Right hindlimb (tissue), 1 donor: Measurements from ENCODE around the gene GTF3C6.
A peak's percentile ranks its signal among the peaks of the same experiment; 100 is the strongest.
"Not testable (repeated sequence)": the region's sequence is repeated elsewhere in the genome, so short reads cannot be mapped to it uniquely, and the experiment has no call there.

Source experiments
- DNase-seq: peaks from one replicate; pipeline ENCODE4 v3.0.0-alpha.2; 2018

GTF3C6 gene, protein sequence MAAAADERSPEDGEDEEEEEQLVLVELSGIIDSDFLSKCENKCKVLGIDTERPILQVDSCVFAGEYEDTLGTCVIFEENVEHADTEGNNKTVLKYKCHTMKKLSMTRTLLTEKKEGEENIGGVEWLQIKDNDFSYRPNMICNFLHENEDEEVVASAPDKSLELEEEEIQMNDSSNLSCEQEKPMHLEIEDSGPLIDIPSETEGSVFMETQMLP

GRCh38 chr6:110958329-110959192, at the start of gene GTF3C6:
Gene GTF3C6, plus strand, starts transcription at chr6:110958706. Its CDS starts 64 bp downstream, at chr6:110958770.
- DNase-seq, result peak; percentile 95

GRCh38 chr6:110930781-110931180, 27.7 kb upstream of the GTF3C6 start:
- no peak for DNase-seq

DNA sequence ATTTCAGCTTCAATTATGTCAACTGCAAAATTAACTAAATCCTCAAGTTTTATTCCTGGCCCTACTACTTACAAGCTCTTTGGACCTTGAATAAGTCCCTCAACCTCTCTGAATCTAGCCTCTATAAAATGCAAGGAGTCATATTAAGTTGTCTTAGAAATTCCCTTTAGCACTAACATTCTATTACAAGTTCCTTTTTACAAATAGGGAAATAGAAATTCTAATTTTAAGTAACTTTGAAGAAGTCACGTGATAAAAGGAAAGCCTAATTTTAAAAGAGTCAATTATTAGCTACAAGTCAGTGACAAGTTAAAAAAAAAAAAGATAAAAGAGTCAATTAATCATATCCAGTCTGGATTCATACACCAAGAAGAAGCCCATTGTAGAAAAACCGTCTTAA, 24.6 kb upstream of the GTF3C6 start:
- DNase-seq, result no peak

DNA sequence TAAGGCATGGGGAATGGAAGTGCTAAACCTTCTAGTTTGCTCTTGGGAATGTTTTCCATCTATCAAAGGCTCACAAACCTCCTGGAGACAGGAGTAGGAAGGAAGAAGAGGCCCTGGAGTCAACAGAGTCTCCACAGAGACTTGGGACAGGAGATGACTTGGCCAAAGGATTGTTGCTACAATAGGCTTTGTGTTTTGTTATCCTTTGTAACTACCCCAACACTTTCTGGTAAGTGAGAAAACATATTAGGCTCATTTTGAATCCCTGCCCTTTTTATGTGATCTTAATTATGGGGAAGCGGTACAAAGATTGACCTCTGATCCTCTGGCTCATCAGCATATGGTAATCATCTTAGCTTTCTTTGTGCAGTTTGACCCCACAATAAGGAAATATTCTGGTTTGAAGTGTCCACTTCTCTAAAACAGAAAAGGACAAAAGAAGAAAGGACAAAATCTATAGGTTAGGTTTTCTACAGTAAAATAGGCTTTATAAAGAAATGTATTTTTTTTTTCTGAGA, 24.1 kb upstream of the GTF3C6 start:
- no peak for DNase-seq

DNA sequence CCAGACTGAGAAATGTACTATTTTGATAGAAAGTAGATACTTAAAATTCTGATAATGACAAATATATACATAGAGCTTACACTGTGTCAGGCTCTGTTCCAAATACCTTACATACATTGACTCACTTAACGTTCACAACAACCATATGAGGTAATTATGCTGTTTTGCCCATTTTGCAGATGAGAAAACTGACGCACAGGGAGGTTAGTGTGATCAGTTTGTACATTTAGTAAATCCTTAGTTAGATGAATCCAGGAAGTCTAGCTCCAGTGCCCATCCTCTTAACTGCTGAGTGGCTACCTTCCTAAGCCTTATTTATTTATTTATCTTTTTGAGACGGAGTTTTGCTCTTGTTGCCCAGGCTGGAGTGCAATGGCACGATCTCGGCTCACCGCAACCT, 23.3 kb upstream of the GTF3C6 start:
- DNase-seq, result no peak

- no peak for DNase-seq
These were observed 20.3 kb upstream of the GTF3C6 start for GRCh38 chr6:110938171-110938570.

GRCh38 chr6:110939429-110940200, 18.9 kb upstream of the GTF3C6 start:
- no peak for DNase-seq

GRCh38 chr6:110944681-110945151, 13.8 kb upstream of the GTF3C6 start:
- DNase-seq, result no peak

GRCh38 chr6:110946498-110946897, 12.0 kb upstream of the GTF3C6 start:
- no peak for DNase-seq

DNA sequence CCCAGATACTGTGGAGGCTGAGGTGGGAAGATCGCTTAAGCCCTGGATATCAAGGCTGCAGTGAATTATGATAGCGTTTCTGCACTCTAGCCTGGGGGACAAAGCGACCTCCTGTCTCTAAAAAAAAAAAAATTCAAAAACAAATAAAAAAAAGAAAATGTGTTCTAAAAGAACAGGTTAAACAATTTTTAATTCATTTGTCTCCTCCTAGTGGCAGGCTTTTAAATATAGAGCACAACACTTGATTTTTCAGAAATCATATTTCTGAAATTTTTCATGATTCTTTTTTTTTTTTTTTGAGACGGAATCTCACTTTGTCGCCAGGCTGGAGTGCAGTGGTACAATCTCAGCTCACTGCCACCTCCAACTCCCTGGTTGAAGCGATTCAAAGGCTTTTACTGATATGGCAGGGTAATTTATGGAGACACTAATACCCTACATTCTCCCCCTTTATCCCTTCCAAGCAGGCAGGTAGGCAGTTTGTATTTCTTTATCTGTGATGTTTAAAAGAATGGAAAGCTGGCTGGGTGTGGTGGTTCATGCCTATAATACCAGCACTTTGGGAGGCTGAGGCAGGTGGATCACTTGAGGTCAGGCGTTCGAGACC, 8.7 kb upstream of the GTF3C6 start:
- no peak for DNase-seq

GRCh38 chr6:110950440-110950839, 8.1 kb upstream of the GTF3C6 start:
- DNase-seq, result no peak

DNA sequence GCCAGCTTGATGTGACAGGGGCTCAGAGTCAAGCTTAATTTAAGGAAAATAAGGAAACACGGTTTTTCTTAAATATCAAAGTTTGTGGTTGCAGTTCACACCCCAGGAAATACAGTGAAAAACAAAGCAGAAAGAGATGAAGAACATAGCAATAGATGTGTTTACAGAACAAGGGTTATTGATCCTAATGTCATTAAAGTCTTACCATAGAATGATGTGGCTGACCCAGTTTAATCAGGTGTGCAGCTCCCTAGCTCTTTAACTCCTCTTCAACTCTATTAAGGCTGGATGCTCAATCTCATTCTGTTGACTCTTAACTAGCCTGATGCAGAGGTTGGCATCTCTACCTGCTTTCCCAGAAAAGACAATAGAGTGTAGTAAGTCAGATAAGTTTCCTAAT, 7.5 kb upstream of the GTF3C6 start:
- DNase-seq, result no peak

- no peak for DNase-seq
These were observed 6.3 kb upstream of the GTF3C6 start for GRCh38 chr6:110951986-110952794.

DNA sequence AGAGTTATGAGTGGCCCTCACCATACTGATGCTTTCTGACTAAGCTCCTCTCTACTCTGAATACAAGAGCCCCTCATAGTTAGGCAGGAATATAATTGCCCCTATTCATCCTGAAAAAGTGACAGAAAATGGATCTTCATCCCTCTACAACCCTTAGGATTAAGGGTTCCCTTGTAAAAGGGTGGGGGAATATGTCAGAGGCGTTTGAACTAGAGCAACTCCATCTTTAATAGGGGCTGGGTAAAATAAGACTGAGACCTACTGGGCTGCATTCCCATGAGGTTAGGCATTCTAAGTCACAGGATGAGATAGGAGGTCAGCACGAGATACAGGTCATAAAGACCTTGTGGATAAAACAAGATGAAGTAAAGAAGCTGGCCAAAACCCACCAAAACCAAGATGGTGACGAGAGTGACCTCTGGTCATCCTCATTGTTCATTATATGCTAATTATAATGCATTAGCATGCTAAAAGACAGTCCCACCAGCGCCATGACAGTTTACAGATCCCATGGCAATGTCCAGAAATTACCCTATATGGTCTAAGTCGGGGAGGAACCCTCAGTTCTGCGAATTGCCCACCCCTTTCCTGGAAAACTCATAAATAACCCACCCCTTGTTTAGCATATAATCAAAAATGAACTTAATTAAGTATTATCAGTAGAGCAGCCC, 4.7 kb upstream of the GTF3C6 start:
- DNase-seq, result no peak

- DNase-seq, result no peak
These were observed 1.5 kb downstream of the GTF3C6 start for GRCh38 chr6:110960014-110960390.

DNA sequence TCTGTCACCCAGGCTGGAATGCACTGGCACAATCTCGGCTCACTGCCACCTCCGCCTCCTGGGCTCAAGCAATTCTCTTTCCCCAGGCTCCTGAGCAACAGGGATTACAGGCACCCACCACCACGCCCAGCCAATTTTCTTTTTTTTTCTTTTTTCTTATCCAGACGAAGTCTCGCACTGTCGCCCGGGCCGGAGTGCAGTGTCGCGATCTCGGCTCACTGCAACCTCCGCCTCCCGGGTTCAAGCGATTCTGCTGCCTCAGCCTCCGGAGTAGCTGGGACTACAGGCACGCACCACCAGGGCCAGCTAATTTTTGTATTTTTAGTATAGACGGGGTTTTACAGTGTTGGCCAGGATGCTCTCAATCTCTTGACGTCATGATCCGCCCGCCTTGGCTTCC, 4.1 kb downstream of the GTF3C6 start:
- DNase-seq, result not testable (repeated sequence)

- DNase-seq, result no peak
These were observed 7.2 kb downstream of the GTF3C6 start for GRCh38 chr6:110965629-110966229.

DNA sequence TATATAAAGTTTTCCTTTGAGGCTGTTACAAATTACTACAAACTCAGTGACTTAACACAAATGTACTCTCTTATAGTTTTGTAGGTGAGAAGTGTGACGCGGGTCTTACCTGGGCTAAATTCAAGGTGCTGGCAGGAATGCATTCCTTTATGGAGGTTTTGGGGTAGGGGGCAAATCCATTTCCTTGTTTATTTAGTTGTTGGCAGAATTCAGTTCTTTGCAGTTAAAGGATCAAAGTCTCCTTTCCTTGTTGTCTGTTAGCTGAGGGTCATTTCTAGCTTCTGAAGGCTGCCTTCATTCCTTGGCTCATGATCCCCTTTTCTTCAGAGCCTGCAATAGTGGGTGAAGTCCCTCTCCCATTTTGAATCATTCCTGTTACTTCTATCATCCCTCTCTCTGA, 10.2 kb downstream of the GTF3C6 start:
- DNase-seq, result not testable (repeated sequence)

GRCh38 chr6:110971468-110971867, 13.0 kb downstream of the GTF3C6 start:
- DNase-seq, result no peak

- no peak for DNase-seq
These were observed 18.1 kb downstream of the GTF3C6 start for GRCh38 chr6:110976575-110976974.

DNA sequence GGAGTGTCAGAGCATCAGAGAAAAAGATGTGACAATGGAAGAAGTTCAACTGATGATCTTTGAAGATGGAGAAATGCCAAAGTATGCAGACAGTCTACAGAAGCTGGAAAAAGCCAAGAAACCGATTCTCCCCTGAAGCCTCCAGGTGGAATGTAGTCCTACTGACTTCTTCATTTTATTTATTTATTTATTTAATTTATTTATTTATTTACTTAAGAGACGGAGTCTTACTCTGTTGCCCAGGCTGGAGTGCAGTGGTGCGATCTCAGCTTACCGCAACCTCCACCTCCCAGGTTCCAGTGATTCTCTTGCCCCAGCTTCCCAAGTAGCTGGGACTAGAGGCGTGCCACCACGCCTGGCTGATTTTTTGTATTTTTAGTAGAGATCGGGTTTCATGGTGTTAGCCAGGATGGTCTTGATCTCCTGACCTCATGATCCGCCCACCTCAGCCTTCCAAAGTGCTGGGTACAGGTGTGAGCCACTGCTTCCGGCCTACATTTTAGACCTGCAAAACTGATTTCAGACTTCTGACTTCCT, 21.1 kb downstream of the GTF3C6 start:
- no peak for DNase-seq
